SKM-1 treated with dmso at 0.1 percent for 144 hours (cell line): ENCODE data around the gene MRPL28.
"Not testable (repeated sequence)": the region's sequence is repeated elsewhere in the genome, so short reads cannot be mapped to it uniquely, and the experiment has no call there.

Source experiments
- DNase-seq: peaks from one replicate; lab custom pipeline; 2025; ENCODE audit not compliant: unreplicated experiment; lab: John Stamatoyannopoulos, UW

MRPL28 gene

DNA sequence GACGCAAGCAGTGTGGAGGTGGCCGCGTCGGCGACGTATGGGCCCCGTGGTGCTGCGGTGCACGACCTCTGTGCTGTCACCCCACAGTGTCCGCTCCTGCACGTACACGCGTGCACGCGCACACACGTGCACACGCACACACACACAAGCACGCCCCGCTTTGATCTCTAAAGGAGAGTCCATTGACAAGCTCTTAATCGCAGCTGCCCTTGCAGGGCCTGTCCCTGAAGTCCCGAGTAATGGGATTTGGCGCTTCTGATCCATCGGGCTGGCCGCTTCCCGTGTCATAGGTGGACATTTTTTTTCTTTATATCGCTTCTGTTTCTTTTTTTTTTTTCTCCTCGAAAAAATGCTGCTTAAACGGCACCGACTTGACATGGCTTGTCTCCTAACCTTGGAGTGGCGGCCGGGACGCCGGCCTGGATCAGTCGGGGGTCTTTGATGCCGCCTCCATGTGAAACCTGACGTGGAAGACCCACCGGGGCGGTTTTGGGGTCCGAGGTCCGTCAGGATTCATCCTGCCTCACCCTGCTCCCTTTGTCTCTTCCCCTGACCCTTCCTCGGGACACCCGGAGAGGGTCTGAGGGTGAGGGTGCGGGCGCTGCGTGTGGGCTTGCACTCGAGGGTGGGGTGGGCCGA is 9.5 kb downstream of the MRPL28 start:
- no peak for DNase-seq

- no peak for DNase-seq
Measured at GRCh38 chr16:359871-360697, 10.3 kb downstream of the MRPL28 start.

GRCh38 chr16:359067-359763 is 11.1 kb downstream of the MRPL28 start:
- no peak for DNase-seq

- no peak for DNase-seq
Measured at GRCh38 chr16:356741-357140, 13.6 kb downstream of the MRPL28 start.

DNA sequence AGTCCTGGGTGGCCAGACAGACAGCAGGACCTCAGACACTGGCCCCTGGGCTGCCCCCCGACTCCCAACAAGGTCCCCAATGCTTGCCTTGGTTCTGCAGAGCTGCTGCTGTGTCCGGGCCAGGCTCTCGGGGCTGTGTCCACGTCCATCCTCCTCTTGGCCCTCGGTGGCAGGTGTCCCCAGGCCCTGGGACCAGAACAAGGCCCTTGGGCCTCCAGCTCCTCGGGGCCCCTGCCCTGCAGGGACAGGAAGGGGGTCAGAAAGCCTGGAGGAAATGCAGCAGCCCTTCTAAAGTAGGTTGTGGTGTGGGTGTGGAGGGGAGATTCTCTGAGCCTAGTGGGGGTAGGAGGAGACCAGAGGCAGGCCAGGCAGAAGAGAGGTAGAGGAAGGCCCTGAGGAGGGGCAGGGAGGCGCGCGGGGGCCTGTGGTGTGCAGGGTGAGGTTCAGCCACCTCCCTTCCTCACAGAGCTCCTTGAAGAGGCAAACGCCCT is 15.3 kb downstream of the MRPL28 start:
- no peak for DNase-seq

GRCh38 chr16:354291-354881 is 16.0 kb downstream of the MRPL28 start:
- no peak for DNase-seq

DNA sequence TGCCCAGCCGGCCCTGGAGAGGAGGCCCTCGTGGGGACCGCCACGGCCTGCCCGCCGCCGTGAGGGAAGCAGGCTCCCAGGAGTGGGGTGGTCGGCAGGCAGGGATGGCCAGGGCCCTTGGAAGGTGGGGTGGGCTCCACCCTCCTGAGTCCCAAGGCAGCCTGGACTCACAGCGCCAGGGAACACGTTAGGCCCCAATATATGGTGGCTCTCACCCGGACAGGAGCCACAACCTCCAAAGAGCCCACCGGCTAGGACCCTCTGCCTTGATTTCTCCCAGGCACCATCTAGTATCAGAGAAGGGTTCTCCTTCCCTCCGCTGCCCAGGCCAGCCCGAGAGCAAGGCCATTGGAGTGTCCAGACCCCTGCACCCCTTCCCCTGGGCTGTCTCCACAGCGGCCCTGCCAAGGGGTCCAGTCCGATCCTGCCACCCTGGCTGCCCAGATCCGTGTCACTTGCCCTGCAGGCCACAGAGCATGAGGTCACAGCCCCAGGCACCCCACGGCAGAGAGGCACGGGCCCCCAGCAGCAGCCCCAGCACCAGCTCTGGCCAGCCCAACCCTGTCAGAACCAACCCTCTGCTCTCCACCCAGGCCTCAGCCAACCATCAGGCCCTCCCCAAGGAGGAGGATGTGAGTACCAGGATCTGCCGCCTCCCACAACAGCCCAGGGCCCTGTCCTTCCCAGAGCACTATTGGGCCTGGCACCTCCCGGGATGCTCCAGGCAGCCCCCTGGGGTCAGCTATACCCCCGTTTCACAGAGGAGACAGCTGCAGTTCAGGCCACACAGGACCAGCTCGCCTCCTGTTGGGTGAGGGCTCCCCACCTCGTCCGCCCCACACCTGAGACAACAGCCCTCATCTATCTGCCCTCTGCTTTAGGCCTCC is 16.7 kb downstream of the MRPL28 start:
- no peak for DNase-seq

- DNase-seq, result peak; percentile 95
Measured at GRCh38 chr16:352547-353403, 17.6 kb downstream of the MRPL28 start, which contains the start of gene AXIN1. Gene AXIN1 (minus strand): TSS chr16:352723. CDS start chr16:347025, 5,698 bp downstream.

GRCh38 chr16:351804-352520 is 18.4 kb downstream of the MRPL28 start:
- DNase-seq, result no peak

DNA sequence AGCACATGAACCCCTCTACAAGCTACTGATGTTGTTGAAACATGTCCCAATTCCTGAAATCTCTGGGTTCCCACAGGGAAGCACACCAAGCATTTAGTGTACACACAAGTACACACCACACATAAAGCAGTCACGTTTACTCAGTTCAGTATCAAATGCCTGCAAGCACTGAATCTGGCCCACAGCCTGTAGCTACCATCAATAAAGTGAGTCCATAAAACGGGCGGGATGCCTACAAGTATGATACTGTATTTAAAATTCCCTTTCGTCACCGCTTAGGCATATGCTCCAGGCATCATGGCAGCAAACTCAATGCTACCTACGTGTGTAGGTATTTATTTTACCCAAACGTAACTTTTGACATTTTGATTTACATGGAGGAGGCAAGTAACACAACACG is 20.1 kb downstream of the MRPL28 start:
- DNase-seq, result no peak

DNA sequence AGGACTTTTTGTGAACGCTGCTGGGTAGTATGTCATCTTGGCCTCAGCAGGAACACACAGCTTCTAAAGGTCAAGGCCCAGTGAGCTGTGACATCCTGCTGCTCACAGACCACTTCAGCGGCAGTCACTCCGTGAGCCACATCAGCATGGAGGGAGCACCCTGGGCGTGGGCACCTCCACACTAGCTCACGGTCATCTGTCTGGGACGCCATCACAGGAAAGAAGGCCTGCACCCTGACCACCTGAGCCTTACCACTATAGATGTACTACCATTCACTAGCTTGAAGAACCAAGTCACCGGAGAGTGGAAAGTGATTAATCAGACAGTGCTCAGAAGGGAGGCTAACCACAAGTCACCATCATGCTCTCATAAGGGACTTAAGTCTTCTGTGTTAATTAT is 21.1 kb downstream of the MRPL28 start:
- no peak for DNase-seq

- DNase-seq, result not testable (repeated sequence)
Measured at GRCh38 chr16:348495-348894, 21.8 kb downstream of the MRPL28 start.

DNA sequence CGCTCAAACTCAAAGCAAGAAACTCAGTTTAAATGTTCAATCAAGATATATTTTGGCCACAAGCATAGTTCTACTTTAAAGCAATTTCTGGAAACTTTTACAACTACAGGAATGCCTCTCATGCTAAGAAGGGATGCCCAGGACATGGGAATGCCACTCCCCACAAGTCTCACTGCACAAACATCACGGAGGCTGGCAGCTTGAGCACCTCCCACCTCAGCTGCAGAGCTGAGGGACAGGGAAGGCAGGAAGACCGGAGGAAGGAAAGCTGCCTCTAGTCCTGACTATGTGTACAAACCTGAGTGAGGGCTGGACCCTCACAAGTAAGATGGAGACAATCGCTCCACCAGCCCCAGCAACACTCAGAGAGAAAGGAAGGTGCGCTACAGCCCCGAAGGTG is 23.1 kb downstream of the MRPL28 start:
- DNase-seq, result no peak

DNA sequence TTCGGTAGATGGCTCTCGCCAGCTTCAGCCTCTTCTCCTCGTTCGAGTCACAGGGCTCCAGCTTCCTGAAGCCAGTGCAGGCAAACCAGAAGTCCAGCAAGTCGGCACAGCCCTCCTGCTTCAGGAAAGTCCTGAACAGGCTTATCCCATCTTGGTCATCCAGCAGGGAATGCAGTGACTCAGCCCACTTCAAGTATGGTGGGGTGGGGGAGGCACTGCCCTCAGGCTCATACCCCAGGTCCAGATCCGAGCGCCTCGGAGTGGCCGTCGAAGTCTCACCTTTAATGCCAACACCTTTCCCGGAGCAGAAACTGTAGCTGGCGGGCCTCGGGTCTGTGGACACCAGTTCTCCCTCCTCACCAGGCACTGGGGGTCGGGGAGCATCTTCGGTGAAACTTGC is 23.8 kb downstream of the MRPL28 start:
- no peak for DNase-seq

DNA sequence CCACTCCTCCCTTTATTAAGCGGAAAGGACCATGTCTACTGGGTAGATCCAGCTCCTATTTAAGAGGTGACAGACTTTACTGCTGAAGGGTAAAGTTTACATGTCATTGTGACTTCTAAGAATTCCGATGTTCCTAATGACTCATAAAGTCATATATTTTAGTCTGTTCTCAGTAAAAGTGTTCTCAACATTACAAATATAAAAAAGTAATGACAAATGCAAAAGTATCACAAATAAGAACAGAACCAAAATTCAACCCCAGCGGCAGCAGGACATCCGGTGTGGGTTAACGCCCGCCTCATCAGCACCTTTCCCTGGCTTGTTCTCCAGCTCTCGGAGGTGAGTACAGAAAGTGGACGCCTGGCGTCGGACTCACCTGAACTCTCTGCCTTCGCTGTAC is 24.6 kb downstream of the MRPL28 start:
- DNase-seq, result no peak

DNA sequence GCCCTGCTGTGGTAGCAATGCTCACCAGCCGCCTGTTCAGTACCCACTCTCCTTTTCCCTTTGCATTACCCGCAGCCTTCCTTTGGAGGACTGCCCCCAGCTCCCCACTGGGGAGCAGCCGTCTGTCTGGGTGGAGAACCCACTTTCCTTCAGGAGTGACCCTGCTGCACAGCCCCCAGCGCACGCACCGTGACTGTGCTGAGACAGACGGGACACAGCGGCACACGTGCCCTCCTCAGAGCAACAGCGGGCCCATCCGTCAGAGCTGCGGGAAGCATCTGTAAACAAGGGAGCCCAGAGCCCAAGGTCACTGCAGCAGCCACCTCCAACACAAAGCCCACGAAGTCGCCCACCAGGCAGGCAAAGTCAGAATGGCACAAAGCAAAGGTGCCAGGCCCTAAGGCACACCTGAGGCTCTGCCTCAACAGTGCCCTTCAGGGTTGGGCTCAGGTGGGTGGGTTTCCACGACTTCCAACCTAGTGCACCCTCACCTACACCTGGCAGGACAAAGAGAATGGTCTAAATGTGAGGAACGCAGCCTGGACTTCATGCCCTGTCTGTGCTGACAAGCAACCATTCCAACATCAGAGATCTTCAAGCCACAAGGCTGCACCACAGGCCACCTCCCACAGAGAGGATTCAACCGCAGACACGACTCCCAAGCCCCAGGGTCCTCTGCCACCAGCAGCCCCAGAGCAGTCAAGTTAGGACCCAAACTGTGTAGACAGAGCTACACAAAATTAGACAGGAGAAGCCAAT is 27.7 kb downstream of the MRPL28 start:
- DNase-seq, result no peak

DNA sequence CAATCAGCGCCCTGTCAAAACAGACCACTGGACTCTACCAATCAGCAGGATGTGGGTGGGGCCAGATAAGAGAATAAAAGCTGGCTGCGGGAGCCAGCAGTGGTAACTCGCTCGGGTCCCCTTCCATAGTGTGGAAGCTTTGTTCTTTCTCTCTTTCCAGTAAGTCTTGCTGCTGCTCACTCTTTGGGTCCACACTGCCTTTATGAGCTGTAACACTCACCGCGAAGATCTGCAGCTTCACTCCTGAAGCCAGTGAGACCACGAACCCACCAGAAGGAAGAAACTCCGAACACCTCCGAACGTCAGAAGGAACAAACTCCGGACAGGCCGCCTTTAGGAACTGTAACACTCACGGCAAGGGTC is 28.4 kb downstream of the MRPL28 start:
- DNase-seq, result not testable (repeated sequence)
